Left ventricle myocardium inferior (tissue), 1 donor: ENCODE measurements around the gene TTC24. TPM values are rescaled to one million over a fixed set of nuclear protein-coding genes. Genes with fewer than 3 reads are reported as not detected.

Source experiments
- DNase-seq: peaks from one replicate; pipeline ENCODE4 v3.0.0-alpha.2; 2020
- H3K27ac ChIP-seq: fragments of 200-600 bp; replicated peaks from 2 replicates; pipeline ENCODE4 v1.8.0; 2021
- H3K27me3 ChIP-seq: fragments of 200-600 bp; 2 replicates; pipeline ENCODE4 v1.8.0; 2021; ENCODE audit warnings: low read depth
- H3K36me3 ChIP-seq: fragments of 200-600 bp; 2 replicates; pipeline ENCODE4 v1.8.0; 2021
- H3K4me1 ChIP-seq: fragments of 200-600 bp; 2 replicates; pipeline ENCODE4 v1.8.0; 2021
- H3K4me3 ChIP-seq: fragments of 200-600 bp; 2 replicates; pipeline ENCODE4 v1.8.0; 2021; ENCODE audit warnings: mild to moderate bottlenecking, moderate library complexity
- H3K9me3 ChIP-seq: fragments of 200-600 bp; replicated peaks from 2 replicates; pipeline ENCODE4 v1.8.0; 2021
- CTCF ChIP-seq: fragments of 200-600 bp; IDR thresholded peaks from 2 replicates; pipeline ENCODE4 v1.8.0; 2021; ENCODE audit warnings: antibody characterized with exemption, mild to moderate bottlenecking, borderline replicate concordance
- intact Hi-C: fragments of 100-400 bp; cut with micrococcal nuclease; formaldehyde crosslinking; loops from one replicate; pipeline ENCODE4 v1.11.0; 2022
- total RNA-seq: library from RNA; stranded (reverse); fragmentation: NEBNext Ultra II Directional; extraction: Animal tissue kit (Norgen Biotek cat#: 25700); gene quantifications from one replicate; pipeline ENCODE4 v1.2.1, GENCODE V29; 2021
- donor health status: DM: no; HTN: yes; CAD: no; lungs with severe emphysema.

Gene TTC24
- total RNA-seq, 1 donor from 2014 or later = not detected

- TF ChIP-seq CTCF = no peak
- no peaks in the 10 kb centered on the region for H3K4me1 ChIP-seq
- H3K9me3 ChIP-seq = no peaks in the 10 kb centered on the region
- intact Hi-C loops = no loop called here
- H3K4me3 ChIP-seq = no peak overlapping the region
- no peaks in the 10 kb centered on the region for H3K27me3 ChIP-seq
- no peak for DNase-seq
- no peaks in the 10 kb centered on the region for H3K36me3 ChIP-seq
- no peak overlapping the region for H3K27ac ChIP-seq
Measured at GRCh38 chr1:156559797-156560385, 19.6 kb upstream of the TTC24 start.

GRCh38 chr1:156560585-156561163 lies 18.8 kb upstream of the TTC24 start:
- Histone ChIP-seq H3K9me3 (no peaks in the 10 kb centered on the region), H3K4me3 (no peak overlapping the region), H3K36me3 (no peaks in the 10 kb centered on the region), H3K27me3 (no peaks in the 10 kb centered on the region), H3K27ac (peak overlapping the region; percentile 33), H3K4me1 (no peaks in the 10 kb centered on the region)
- intact Hi-C loops = no loop called here
- TF ChIP-seq CTCF = no peak
- DNase-seq = no peak

- Histone ChIP-seq H3K27ac (no peak overlapping the region), H3K9me3 (no peaks in the 10 kb centered on the region), H3K27me3 (no peaks in the 10 kb centered on the region), H3K4me3 (no peak overlapping the region), H3K36me3 (no peaks in the 10 kb centered on the region), H3K4me1 (no peaks in the 10 kb centered on the region)
- TF ChIP-seq CTCF = no peak
- no peak for DNase-seq
- intact Hi-C loops = no loop called here
Measured at GRCh38 chr1:156565519-156565918, 14.0 kb upstream of the TTC24 start.

- peaks cover 4% of the 10 kb centered on the region for H3K4me1 ChIP-seq
- no peak for TF ChIP-seq CTCF
- no peaks in the 10 kb centered on the region for H3K27me3 ChIP-seq
- H3K27ac ChIP-seq = no peak overlapping the region
- H3K4me3 ChIP-seq = no peak overlapping the region
- intact Hi-C loops = no loop called here
- H3K9me3 ChIP-seq = no peaks in the 10 kb centered on the region
- H3K36me3 ChIP-seq = no peaks in the 10 kb centered on the region
- DNase-seq = no peak
Measured at GRCh38 chr1:156566436-156566835, 13.1 kb upstream of the TTC24 start.

- peaks cover 14% of the 10 kb centered on the region for H3K4me1 ChIP-seq
- intact Hi-C loops = no loop called here
- no peak overlapping the region for H3K27ac ChIP-seq
- DNase-seq = no peak
- H3K27me3 ChIP-seq = no peaks in the 10 kb centered on the region
- H3K36me3 ChIP-seq = no peaks in the 10 kb centered on the region
- H3K4me3 ChIP-seq = peak overlapping the region; percentile 62
- TF ChIP-seq CTCF = no peak
- H3K9me3 ChIP-seq = no peaks in the 10 kb centered on the region
Measured at GRCh38 chr1:156571261-156571852, 8.2 kb upstream of the TTC24 start.
